HCT116 (cell line): Measurements from ENCODE around the gene THSD4.

Experiments used
- EZH2 ChIP-seq: fragments of 200-600 bp; sonication (generic); IDR thresholded peaks from 2 replicates; pipeline ENCODE4 v1.6.1; 2017; ENCODE audit warnings: antibody characterized with exemption, mixed run types
- EZH2phosphoT487 ChIP-seq: fragments of 200-600 bp; IDR thresholded peaks from 2 replicates; pipeline ENCODE4 v1.6.1; 2018; ENCODE audit warnings: antibody characterized with exemption, borderline replicate concordance
- POLR2A ChIP-seq: IDR thresholded peaks from 2 replicates; pipeline ENCODE4 v1.7.0; 2011; ENCODE audit warnings: borderline replicate concordance; ENCODE audit not compliant: insufficient read depth, insufficient read length; ENCODE audit errors: extremely low read depth
- POLR2AphosphoS5 ChIP-seq: IDR thresholded peaks from 2 replicates; pipeline ENCODE4 v1.6.1; 2011; ENCODE audit warnings: mild to moderate bottlenecking, low read depth, low read length, moderate library complexity
- RAD21 ChIP-seq: IDR thresholded peaks from 2 replicates; pipeline ENCODE4 v1.6.1; 2012; ENCODE audit warnings: low read depth, mild to moderate bottlenecking
- SP1 ChIP-seq: IDR thresholded peaks from 2 replicates; pipeline ENCODE4 v1.6.1; 2012; ENCODE audit warnings: low read depth
- YY1 ChIP-seq: IDR thresholded peaks from 2 replicates; pipeline ENCODE4 v1.6.1; 2011; ENCODE audit warnings: low read length, low read depth, moderate library complexity, mild to moderate bottlenecking; ENCODE audit not compliant: insufficient replicate concordance; ENCODE audit errors: extremely low read depth
- ZNF274 ChIP-seq: fragments of 200-500 bp; sonication (Bioruptor generic); IDR thresholded peaks from 2 replicates; pipeline ENCODE4 v1.6.1; 2014; ENCODE audit warnings: mild to moderate bottlenecking, low read depth, low read length, inconsistent platforms
- TF ChIP-seq, protein P1 (sequence below): IDR thresholded peaks from 2 replicates; pipeline ENCODE4 v1.6.1; 2012
- TF ChIP-seq, protein P2 (sequence below), 3 experiments: fragments of 200-600 bp in 1 of 3; sonication (generic) in 1 of 3; IDR thresholded peaks in 2 of 3; conservative IDR thresholded peaks in 1 of 3; 2 replicates each; pipeline ENCODE4 v1.5.1; 2012 to 2017; ENCODE audit warnings: low read depth in 2 of 3, low read length in 2 of 3, antibody characterized with exemption in 1 of 3, borderline replicate concordance in 1 of 3, control low read depth in 1 of 3, mild to moderate bottlenecking in 1 of 3, mixed read lengths in 1 of 3, mixed run types in 1 of 3, moderate library complexity in 1 of 3; ENCODE audit not compliant: insufficient read depth in 1 of 3
- TF ChIP-seq, protein P3 (sequence below): IDR thresholded peaks from 2 replicates; pipeline ENCODE4 v1.6.1; 2012

DNA sequence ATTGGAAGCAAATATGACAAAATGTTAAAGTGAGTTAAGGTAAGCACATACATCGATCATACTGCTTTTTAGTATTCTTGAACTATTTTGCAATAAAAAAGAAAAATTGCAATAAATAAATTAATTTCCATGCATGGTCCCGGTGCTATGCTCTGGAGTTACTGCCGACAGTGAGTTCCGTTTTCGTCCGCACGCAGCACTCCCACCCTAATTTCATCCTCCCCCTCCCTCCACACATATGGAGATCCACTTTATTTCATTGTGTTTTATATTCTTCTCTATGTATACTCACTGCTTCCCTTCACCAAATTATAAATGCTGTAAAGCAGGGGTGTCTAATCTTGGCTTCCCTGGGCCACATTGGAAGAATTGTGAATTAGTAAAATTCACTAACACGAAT, 247.3 kb downstream of the THSD4 start:
- TF ChIP-seq POLR2A = no peak
- TF ChIP-seq EZH2phosphoT487 = no peak
- TF ChIP-seq, protein P1, sequence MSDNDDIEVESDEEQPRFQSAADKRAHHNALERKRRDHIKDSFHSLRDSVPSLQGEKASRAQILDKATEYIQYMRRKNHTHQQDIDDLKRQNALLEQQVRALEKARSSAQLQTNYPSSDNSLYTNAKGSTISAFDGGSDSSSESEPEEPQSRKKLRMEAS = no peak
- TF ChIP-seq, protein P2, sequence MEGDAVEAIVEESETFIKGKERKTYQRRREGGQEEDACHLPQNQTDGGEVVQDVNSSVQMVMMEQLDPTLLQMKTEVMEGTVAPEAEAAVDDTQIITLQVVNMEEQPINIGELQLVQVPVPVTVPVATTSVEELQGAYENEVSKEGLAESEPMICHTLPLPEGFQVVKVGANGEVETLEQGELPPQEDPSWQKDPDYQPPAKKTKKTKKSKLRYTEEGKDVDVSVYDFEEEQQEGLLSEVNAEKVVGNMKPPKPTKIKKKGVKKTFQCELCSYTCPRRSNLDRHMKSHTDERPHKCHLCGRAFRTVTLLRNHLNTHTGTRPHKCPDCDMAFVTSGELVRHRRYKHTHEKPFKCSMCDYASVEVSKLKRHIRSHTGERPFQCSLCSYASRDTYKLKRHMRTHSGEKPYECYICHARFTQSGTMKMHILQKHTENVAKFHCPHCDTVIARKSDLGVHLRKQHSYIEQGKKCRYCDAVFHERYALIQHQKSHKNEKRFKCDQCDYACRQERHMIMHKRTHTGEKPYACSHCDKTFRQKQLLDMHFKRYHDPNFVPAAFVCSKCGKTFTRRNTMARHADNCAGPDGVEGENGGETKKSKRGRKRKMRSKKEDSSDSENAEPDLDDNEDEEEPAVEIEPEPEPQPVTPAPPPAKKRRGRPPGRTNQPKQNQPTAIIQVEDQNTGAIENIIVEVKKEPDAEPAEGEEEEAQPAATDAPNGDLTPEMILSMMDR (IDR thresholded peaks at IDR 0.05 in 2 of 3, conservative IDR thresholded peaks at IDR 0.05 in 1 of 3; ENCODE audit: borderline replicate concordance in 1 of 3, insufficient read depth in 1 of 3, low read depth in 2 of 3, low read length in 2 of 3) = no peak
- TF ChIP-seq, protein P3, sequence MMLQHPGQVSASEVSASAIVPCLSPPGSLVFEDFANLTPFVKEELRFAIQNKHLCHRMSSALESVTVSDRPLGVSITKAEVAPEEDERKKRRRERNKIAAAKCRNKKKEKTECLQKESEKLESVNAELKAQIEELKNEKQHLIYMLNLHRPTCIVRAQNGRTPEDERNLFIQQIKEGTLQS = no peak
- TF ChIP-seq EZH2 = no peak
- no peak for TF ChIP-seq RAD21
- TF ChIP-seq SP1 = no peak
- no peak for TF ChIP-seq YY1
- TF ChIP-seq POLR2AphosphoS5 = no peak
- no peak for TF ChIP-seq ZNF274
